ENCODE results near the gene RPL11.
A peak's percentile ranks its signal among the peaks of the same experiment; 100 is the strongest.
"Not testable (repeated sequence)": the region's sequence is repeated elsewhere in the genome, so short reads cannot be mapped to it uniquely, and the experiment has no call there.

The RPL11 gene

GRCh38 chr1:23685197-23685596, 6.4 kb upstream of the RPL11 start:
- DNase-seq (ENCODE audit: low spot score) = not testable (repeated sequence)

- not testable (repeated sequence) for DNase-seq (ENCODE audit: low spot score)
Measured at GRCh38 chr1:23687680-23688079, 3.9 kb upstream of the RPL11 start.

GRCh38 chr1:23688281-23688680, 3.3 kb upstream of the RPL11 start:
- not testable (repeated sequence) for DNase-seq (ENCODE audit: low spot score)

GRCh38 chr1:23692308-23692871, 784 bp downstream of the RPL11 start:
- DNase-seq (ENCODE audit: low spot score) = no peak

- no peak for DNase-seq (ENCODE audit: low spot score)
Measured at GRCh38 chr1:23693599-23693998, 2.0 kb downstream of the RPL11 start.

- DNase-seq (ENCODE audit: low spot score) = no peak
Measured at GRCh38 chr1:23694371-23694770, 2.8 kb downstream of the RPL11 start.

- DNase-seq (ENCODE audit: low spot score) = no peak
Measured at GRCh38 chr1:23695667-23696066, 4.1 kb downstream of the RPL11 start.

- no peak for DNase-seq (ENCODE audit: low spot score)
Measured at GRCh38 chr1:23696335-23696989, 4.9 kb downstream of the RPL11 start.

GRCh38 chr1:23698466-23698865, 6.9 kb downstream of the RPL11 start:
- DNase-seq (ENCODE audit: low spot score) = no peak

GRCh38 chr1:23699280-23700179, 7.9 kb downstream of the RPL11 start:
- no peak for DNase-seq (ENCODE audit: low spot score)

- no peak for DNase-seq (ENCODE audit: low spot score)
Measured at GRCh38 chr1:23701310-23701709, 9.7 kb downstream of the RPL11 start.

- no peak for DNase-seq (ENCODE audit: low spot score)
Measured at GRCh38 chr1:23701996-23702395, 10.4 kb downstream of the RPL11 start.

GRCh38 chr1:23704834-23705495, 13.4 kb downstream of the RPL11 start:
- no peak for DNase-seq (ENCODE audit: low spot score)

- no peak for DNase-seq (ENCODE audit: low spot score)
Measured at GRCh38 chr1:23709229-23709628, 17.6 kb downstream of the RPL11 start.

GRCh38 chr1:23718482-23718881, 26.9 kb downstream of the RPL11 start:
- DNase-seq (ENCODE audit: low spot score) = peak; percentile 74

GRCh38 chr1:23719162-23719820, 27.7 kb downstream of the RPL11 start:
- no peak for DNase-seq (ENCODE audit: low spot score)

- DNase-seq (ENCODE audit: low spot score) = no peak
Measured at GRCh38 chr1:23720256-23720995, 28.8 kb downstream of the RPL11 start.

GRCh38 chr1:23722652-23723051, 31.0 kb downstream of the RPL11 start:
- no peak for DNase-seq (ENCODE audit: low spot score)

GRCh38 chr1:23726686-23727085, 35.1 kb downstream of the RPL11 start:
- DNase-seq (ENCODE audit: low spot score) = no peak

GRCh38 chr1:23727362-23727811, 35.8 kb downstream of the RPL11 start:
- DNase-seq (ENCODE audit: low spot score) = no peak
